ENCODE data around the gene ADAP1. TPM values are rescaled to one million over a fixed set of nuclear protein-coding genes. Genes with fewer than 3 reads are reported as not detected.

ADAP1 gene
- total RNA-seq, 1 experiment from 2014 or later: 34.0 TPM

GRCh38 chr7:935874-936385, 18.6 kb downstream of the ADAP1 start:
- DNase-seq (ENCODE audit: low read depth, low spot score) (no peak), ATAC-seq (peak; percentile 9; the same call in 1 of the 2 replicates)
- ChIA-PET POLR2A (no interaction called here), CTCF (no interaction called here), RAD21 (ENCODE audit: low non-redundant PET in 1 of 2, low total read pairs in 2 of 2, uncharacterized antibody in 2 of 2, unreplicated experiment in 2 of 2) (no interaction called here)
- no peaks in the 10 kb centered on the region for H3K36me3 ChIP-seq (ENCODE audit: control insufficient read depth in 1 of 2, insufficient read depth in 2 of 2, low read length in 2 of 2)
- H3K9ac ChIP-seq (ENCODE audit: low read length): no peak overlapping the region
- H3K79me2 ChIP-seq (ENCODE audit: insufficient read depth, low read length): no peaks in the 10 kb centered on the region
- H3K27me3 ChIP-seq (ENCODE audit: insufficient read depth, low read length): no peaks in the 10 kb centered on the region
- peak overlapping the region; percentile 92 for H3K27ac ChIP-seq (ENCODE audit: low read depth, low read length)
- H4K20me1 ChIP-seq (ENCODE audit: insufficient read depth): no peaks in the 10 kb centered on the region
- intact Hi-C loops (cut with micrococcal nuclease): no loop called here
- no peak overlapping the region for H2AFZ ChIP-seq (ENCODE audit: low read depth, low read length, poor library complexity, severe bottlenecking)
- H3K4me1 ChIP-seq (ENCODE audit: control insufficient read depth in 1 of 2, insufficient read depth in 2 of 2, low read length in 2 of 2): peaks cover 14 to 18% of the 10 kb centered on the region in 2 experiments
- no TSS peak for BruUV-seq (replicated peaks)
- 0 out of 4 replicates have a peak, but pooled peaks cover 0 to 2% of the 10 kb centered on the region in 2 experiments for H3K9me3 ChIP-seq (ENCODE audit: control insufficient read depth in 1 of 2, insufficient read depth in 1 of 2, low read depth in 1 of 2, low read length in 2 of 2)
- H3K4me3 ChIP-seq (replicated peaks in 1 of 2; ENCODE audit: low read depth in 1 of 2, low read length in 2 of 2): no peak overlapping the region
- TF ChIP-seq FOSL1 (IDR thresholded peaks at IDR 0.05; ENCODE audit: low read depth): no peak
- no peak for TF ChIP-seq TCF7L2 (IDR thresholded peaks at IDR 0.05; ENCODE audit: borderline replicate concordance, extremely low read depth, insufficient read depth, insufficient read length)
- TF ChIP-seq YY1 (IDR thresholded peaks at IDR 0.05; ENCODE audit: extremely low read depth, insufficient replicate concordance, low read depth, low read length): no peak
- TF ChIP-seq RAD21 (IDR thresholded peaks at IDR 0.05; ENCODE audit: low read depth): no peak
- TF ChIP-seq ZFX (IDR thresholded peaks at IDR 0.05): no peak
- TF ChIP-seq POLR2A (IDR thresholded peaks at IDR 0.05; ENCODE audit: borderline replicate concordance, extremely low read depth, insufficient read depth, insufficient read length): no peak
- TF ChIP-seq JUND (IDR thresholded peaks at IDR 0.05): no peak
- no peak for TF ChIP-seq SIN3A (IDR thresholded peaks at IDR 0.05; ENCODE audit: low read depth)
- no peak for TF ChIP-seq CBX3 (IDR thresholded peaks at IDR 0.05; ENCODE audit: low read depth)
- TF ChIP-seq CTCF (IDR thresholded peaks at IDR 0.05 in 2 of 3, conservative IDR thresholded peaks at IDR 0.05 in 1 of 3; ENCODE audit: borderline replicate concordance in 1 of 3, insufficient read depth in 1 of 3, low read depth in 2 of 3, low read length in 2 of 3): no peak
- TF ChIP-seq SP1 (IDR thresholded peaks at IDR 0.05; ENCODE audit: low read depth): no peak
- no peak for TF ChIP-seq ZNF274 (IDR thresholded peaks at IDR 0.05; ENCODE audit: low read depth, low read length)
- TF ChIP-seq EZH2 (IDR thresholded peaks at IDR 0.05): no peak
- no peak for TF ChIP-seq ATF3 (IDR thresholded peaks at IDR 0.05)
- no peak for TF ChIP-seq REST (IDR thresholded peaks at IDR 0.05; ENCODE audit: low read depth)
- no peak for TF ChIP-seq SRF (IDR thresholded peaks at IDR 0.05; ENCODE audit: low read depth)
- TF ChIP-seq POLR2AphosphoS5 (IDR thresholded peaks at IDR 0.05; ENCODE audit: low read depth, low read length): no peak
- no peak for TF ChIP-seq CEBPB (IDR thresholded peaks at IDR 0.05; ENCODE audit: low read depth)
- no peak for TF ChIP-seq ZBTB33 (IDR thresholded peaks at IDR 0.05; ENCODE audit: extremely low read depth, insufficient replicate concordance, low read length)
- TF ChIP-seq ELF1 (IDR thresholded peaks at IDR 0.05; ENCODE audit: borderline replicate concordance, low read depth): no peak
- no peaks in the 10 kb centered on the region for H3K9me2 ChIP-seq (ENCODE audit: insufficient read depth)
- peak overlapping the region; percentile 62 for H3K4me2 ChIP-seq (ENCODE audit: low read length)
